ENCODE data around the gene CPNE6.

- no peak for TF ChIP-seq POLR2A (IDR thresholded peaks at IDR 0.05)
- TF ChIP-seq CTCF (IDR thresholded peaks at IDR 0.05), result no peak
- TF ChIP-seq POLR2AphosphoS5 (IDR thresholded peaks at IDR 0.05), result no peak
- no peak for TF ChIP-seq EP300 (IDR thresholded peaks at IDR 0.05)
Measured at GRCh38 chr14:24077086-24077485, 5.7 kb downstream of the CPNE6 start.

Measured in upper lobe of left lung (tissue), 4 donors.